WTC11 (cell line): ENCODE data around the gene CIDEB. TPM values are rescaled to one million over a fixed set of nuclear protein-coding genes. Genes with fewer than 3 reads are reported as not detected.

Source experiments
- ATAC-seq: fragments of 200-7000 bp; cut with Tn5 transposase; 2 replicates; pipeline ENCODE4 v1.10.0; 2021; ENCODE audit warnings: mild to moderate bottlenecking, moderate library complexity
- CTCF ChIA-PET: fragments of 300-600 bp; sonication (Branson Sonifier 250); formaldehyde crosslinking; loops from one replicate; lab custom pipeline; 2021; ENCODE audit warnings: antibody characterized with exemption; lab: Charles Lee
- POLR2A ChIA-PET: fragments of 350-600 bp; sonication (Branson Sonifier 250); formaldehyde crosslinking; loops from one replicate; lab custom pipeline; 2021; ENCODE audit warnings: antibody characterized with exemption; lab: Charles Lee
- DNase-seq: peaks from one replicate; pipeline ENCODE4 v3.0.0; 2021; ENCODE audit warnings: low spot score
- H3K27ac Mint-ChIP-seq: 2 replicates; pipeline ENCODE4 v1.8.0; 2021; ENCODE audit warnings: mixed read lengths
- H3K27me3 Mint-ChIP-seq: 2 replicates; pipeline ENCODE4 v1.8.0; 2021; ENCODE audit warnings: low read depth, mild to moderate bottlenecking, moderate library complexity, mixed read lengths
- H3K36me3 Mint-ChIP-seq: 2 replicates; pipeline ENCODE4 v1.8.0; 2021; ENCODE audit warnings: mixed read lengths
- H3K4me1 Mint-ChIP-seq: 2 replicates; pipeline ENCODE4 v1.8.0; 2022; ENCODE audit warnings: mixed read lengths
- H3K4me3 Mint-ChIP-seq: 2 replicates; pipeline ENCODE4 v1.8.0; 2021; ENCODE audit warnings: mild to moderate bottlenecking, moderate library complexity, mixed read lengths
- H3K9me3 Mint-ChIP-seq: 2 replicates; pipeline ENCODE4 v1.8.0; 2021; ENCODE audit warnings: mixed read lengths
- ATF1 ChIP-seq: sonication (generic); formaldehyde crosslinking; IDR thresholded peaks from 2 replicates; pipeline ENCODE4 v1.8.1; 2023; ENCODE audit warnings: mild to moderate bottlenecking, moderate library complexity, missing genetic modification reagents
- ATF2 ChIP-seq: sonication (generic); formaldehyde crosslinking; IDR thresholded peaks from 2 replicates; pipeline ENCODE4 v1.8.1; 2022; ENCODE audit warnings: low read depth, missing genetic modification reagents, borderline replicate concordance
- CBFB ChIP-seq: sonication (generic); formaldehyde crosslinking; IDR thresholded peaks from 2 replicates; pipeline ENCODE4 v1.8.1; 2022; ENCODE audit warnings: mild to moderate bottlenecking, low read depth, missing genetic modification reagents
- CREB1 ChIP-seq: sonication (generic); formaldehyde crosslinking; IDR thresholded peaks from 2 replicates; pipeline ENCODE4 v1.8.0; 2023; ENCODE audit warnings: mild to moderate bottlenecking, missing genetic modification reagents
- FOXJ3 ChIP-seq: sonication (generic); formaldehyde crosslinking; IDR thresholded peaks from 2 replicates; pipeline ENCODE4 v1.9.0; 2021; ENCODE audit warnings: missing genetic modification reagents, mild to moderate bottlenecking, borderline replicate concordance
- FOXP1 ChIP-seq: sonication (generic); formaldehyde crosslinking; IDR thresholded peaks from 2 replicates; pipeline ENCODE4 v1.8.0; 2022; ENCODE audit warnings: missing genetic modification reagents, mild to moderate bottlenecking, moderate library complexity, borderline replicate concordance
- FOXP4 ChIP-seq: sonication (generic); formaldehyde crosslinking; IDR thresholded peaks from 2 replicates; pipeline ENCODE4 v1.8.0; 2022; ENCODE audit warnings: mild to moderate bottlenecking, missing genetic modification reagents
- IRF1 ChIP-seq: sonication (generic); formaldehyde crosslinking; IDR thresholded peaks from 2 replicates; pipeline ENCODE4 v1.8.0; 2023; ENCODE audit warnings: missing genetic modification reagents
- MAX ChIP-seq: sonication (generic); formaldehyde crosslinking; IDR thresholded peaks from 2 replicates; pipeline ENCODE4 v1.8.0; 2022; ENCODE audit warnings: mild to moderate bottlenecking, missing genetic modification reagents
- NFYB ChIP-seq: sonication (generic); formaldehyde crosslinking; conservative IDR thresholded peaks from 2 replicates; pipeline ENCODE4 v1.8.0; 2022; ENCODE audit warnings: low read depth, missing genetic modification reagents
- NR2C2 ChIP-seq: sonication (generic); formaldehyde crosslinking; IDR thresholded peaks from 2 replicates; pipeline ENCODE4 v1.8.0; 2022; ENCODE audit warnings: mild to moderate bottlenecking, missing genetic modification reagents
- RELA ChIP-seq: sonication (generic); formaldehyde crosslinking; IDR thresholded peaks from 2 replicates; pipeline ENCODE4 v1.8.1; 2022; ENCODE audit warnings: missing genetic modification reagents, mild to moderate bottlenecking, borderline replicate concordance
- RORB ChIP-seq: fragments of 250-450 bp; sonication (Bioruptor Pico); IDR thresholded peaks from 2 replicates; pipeline ENCODE4 v1.9.0; 2021; ENCODE audit warnings: mild to moderate bottlenecking
- ZBTB21 ChIP-seq: sonication (generic); formaldehyde crosslinking; IDR thresholded peaks from 2 replicates; pipeline ENCODE4 v1.8.1; 2023; ENCODE audit warnings: mild to moderate bottlenecking, missing genetic modification reagents, borderline replicate concordance
- ZNF281 ChIP-seq: sonication (generic); formaldehyde crosslinking; IDR thresholded peaks from 2 replicates; pipeline ENCODE4 v1.8.0; 2023; ENCODE audit warnings: mild to moderate bottlenecking, missing genetic modification reagents
- total RNA-seq: library from RNA; stranded (reverse); gene quantifications from 3 replicates; pipeline ENCODE4 v1.2.3, GENCODE V29; 2021

Gene CIDEB
- total RNA-seq, 1 experiment from 2014 or later: 4.7 TPM

- ATAC-seq: no peak
Measured at GRCh38 chr14:24259282-24260025, 48.3 kb downstream of the CIDEB start.

More at GRCh38 chr14:24259282-24260025, 48.3 kb downstream of the CIDEB start:
- no peak for DNase-seq
- CTCF ChIA-PET: interaction anchor here (1.6 kb wide), 1 partner anchor 17 kb away, joined by 5 read pairs; the partner anchor contains the start of gene TINF2
- Mint-ChIP-seq H3K9me3 (no peaks in the 10 kb centered on the region), H3K27ac (no peak overlapping the region; the same call in 1 of the 2 replicates), H3K27me3 (no peaks in the 10 kb centered on the region; the same call in 1 of the 2 replicates), H3K4me1 (no peaks in the 10 kb centered on the region), H3K36me3 (no peaks in the 10 kb centered on the region), H3K4me3 (no peak overlapping the region)
- POLR2A ChIA-PET: no interaction called here
- TF ChIP-seq FOXJ3 (CRISPR knock-in tag) (no peak), CBFB (no peak), ZNF281 (CRISPR knock-in tag) (no peak), ZBTB21 (no peak), NFYB (CRISPR knock-in tag) (no peak), FOXP1 (CRISPR knock-in tag) (no peak), RORB (no peak), ATF1 (CRISPR knock-in tag) (no peak), NR2C2 (CRISPR knock-in tag) (no peak), CREB1 (no peak), ATF2 (CRISPR knock-in tag) (no peak), RELA (no peak), IRF1 (CRISPR knock-in tag) (no peak), FOXP4 (CRISPR knock-in tag) (no peak), MAX (CRISPR knock-in tag) (no peak)
